ENCODE results near the gene LRRC8A. TPM values are rescaled to one million over a fixed set of nuclear protein-coding genes. Genes with fewer than 3 reads are reported as not detected.

The LRRC8A gene
- total RNA-seq, 1 experiment from 2014 or later, result 22.0 TPM

GRCh38 chr9:128845186-128845931, 36.6 kb upstream of the LRRC8A start:
- Histone ChIP-seq H4K20me1 (ENCODE audit: insufficient read depth) (no peaks in the 10 kb centered on the region), H2AFZ (ENCODE audit: low read depth, low read length, poor library complexity, severe bottlenecking) (no peak overlapping the region), H3K9me2 (ENCODE audit: insufficient read depth) (no peaks in the 10 kb centered on the region), H3K4me1 (ENCODE audit: control insufficient read depth in 1 of 2, insufficient read depth in 2 of 2, low read length in 2 of 2) (no peaks in the 10 kb centered on the region), H3K9ac (ENCODE audit: low read length) (no peak overlapping the region), H3K27me3 (ENCODE audit: insufficient read depth, low read length) (no peaks in the 10 kb centered on the region), H3K4me3 (replicated peaks in 1 of 2; ENCODE audit: low read depth in 1 of 2, low read length in 2 of 2) (no peak overlapping the region), H3K27ac (ENCODE audit: low read depth, low read length) (no peak overlapping the region), H3K36me3 (ENCODE audit: control insufficient read depth in 1 of 2, insufficient read depth in 2 of 2, low read length in 2 of 2) (no peaks in the 10 kb centered on the region), H3K4me2 (ENCODE audit: low read length) (no peak overlapping the region), H3K9me3 (ENCODE audit: control insufficient read depth in 1 of 2, insufficient read depth in 1 of 2, low read depth in 1 of 2, low read length in 2 of 2) (peaks cover 7 to 10% of the 10 kb centered on the region in 2 experiments; a peak in 2 of 4 replicates), H3K79me2 (ENCODE audit: insufficient read depth, low read length) (0 out of 2 replicates have a peak, but pooled peaks cover 4% of the 10 kb centered on the region)
- ChIA-PET POLR2A (no interaction called here), CTCF (interaction anchor here (1.3 to 2.0 kb wide), 2 partner anchors 27 to 210 kb away, joined by 3 to 8 read pairs; partner anchors contain the start of gene ENDOG), RAD21 (ENCODE audit: low non-redundant PET in 1 of 2, low total read pairs in 2 of 2, uncharacterized antibody in 2 of 2, unreplicated experiment in 2 of 2) (interaction anchor here in 1 of 2 experiments (0.5 kb wide), 1 partner anchor 79 kb away, joined by 3 read pairs; no protein-coding TSS in a partner anchor)
- intact Hi-C loops (cut with micrococcal nuclease), result no loop called here
- BruUV-seq (replicated peaks), result no TSS peak
- no peak for DNase-seq (ENCODE audit: low read depth, low spot score)
- no peak for TF ChIP-seq SIN3A (IDR thresholded peaks at IDR 0.05; ENCODE audit: low read depth)
- TF ChIP-seq FOSL1 (IDR thresholded peaks at IDR 0.05; ENCODE audit: low read depth), result no peak
- peak; percentile 65 for ATAC-seq

GRCh38 chr9:128846680-128847030, 35.3 kb upstream of the LRRC8A start:
- no peak for ATAC-seq
- intact Hi-C loops (cut with micrococcal nuclease), result no loop called here
- Histone ChIP-seq H3K27me3 (ENCODE audit: insufficient read depth, low read length) (no peaks in the 10 kb centered on the region), H3K4me1 (ENCODE audit: control insufficient read depth in 1 of 2, insufficient read depth in 2 of 2, low read length in 2 of 2) (no peaks in the 10 kb centered on the region), H2AFZ (ENCODE audit: low read depth, low read length, poor library complexity, severe bottlenecking) (no peak overlapping the region), H3K27ac (ENCODE audit: low read depth, low read length) (no peak overlapping the region), H3K4me3 (replicated peaks in 1 of 2; ENCODE audit: low read depth in 1 of 2, low read length in 2 of 2) (no peak overlapping the region), H4K20me1 (ENCODE audit: insufficient read depth) (no peaks in the 10 kb centered on the region), H3K9me2 (ENCODE audit: insufficient read depth) (no peaks in the 10 kb centered on the region), H3K4me2 (ENCODE audit: low read length) (no peak overlapping the region), H3K9ac (ENCODE audit: low read length) (no peak overlapping the region), H3K79me2 (ENCODE audit: insufficient read depth, low read length) (0 out of 2 replicates have a peak, but pooled peaks cover 4% of the 10 kb centered on the region), H3K36me3 (ENCODE audit: control insufficient read depth in 1 of 2, insufficient read depth in 2 of 2, low read length in 2 of 2) (no peaks in the 10 kb centered on the region), H3K9me3 (ENCODE audit: control insufficient read depth in 1 of 2, insufficient read depth in 1 of 2, low read depth in 1 of 2, low read length in 2 of 2) (peaks cover 8 to 10% of the 10 kb centered on the region in 2 experiments; a peak in 2 of 4 replicates)
- ChIA-PET RAD21 (ENCODE audit: low non-redundant PET in 1 of 2, low total read pairs in 2 of 2, uncharacterized antibody in 2 of 2, unreplicated experiment in 2 of 2) (no interaction called here), CTCF (no interaction called here), POLR2A (no interaction called here)
- no peak for DNase-seq (ENCODE audit: low read depth, low spot score)
- TF ChIP-seq YY1 (IDR thresholded peaks at IDR 0.05; ENCODE audit: extremely low read depth, insufficient replicate concordance, low read depth, low read length), result no peak
- no peak for TF ChIP-seq ATF3 (IDR thresholded peaks at IDR 0.05)
- no peak for TF ChIP-seq FOSL1 (IDR thresholded peaks at IDR 0.05; ENCODE audit: low read depth)
- no peak for TF ChIP-seq TCF7L2 (IDR thresholded peaks at IDR 0.05; ENCODE audit: borderline replicate concordance, extremely low read depth, insufficient read depth, insufficient read length)
- TF ChIP-seq RAD21 (IDR thresholded peaks at IDR 0.05; ENCODE audit: low read depth), result no peak
- no peak for TF ChIP-seq CTCF (IDR thresholded peaks at IDR 0.05 in 2 of 3, conservative IDR thresholded peaks at IDR 0.05 in 1 of 3; ENCODE audit: borderline replicate concordance in 1 of 3, insufficient read depth in 1 of 3, low read depth in 2 of 3, low read length in 2 of 3)
- TF ChIP-seq SP1 (IDR thresholded peaks at IDR 0.05; ENCODE audit: low read depth), result no peak
- TF ChIP-seq SIN3A (IDR thresholded peaks at IDR 0.05; ENCODE audit: low read depth), result no peak
- no peak for TF ChIP-seq JUND (IDR thresholded peaks at IDR 0.05)
- TF ChIP-seq ZFX (IDR thresholded peaks at IDR 0.05), result no peak
- BruUV-seq (replicated peaks), result no TSS peak
